NCI-H460 (cell line): Measurements from ENCODE around the gene TM4SF20. TPM values are rescaled to one million over a fixed set of nuclear protein-coding genes. Genes with fewer than 3 reads are reported as not detected.

Experiments
- DNase-seq: peaks from one replicate; pipeline ENCODE4 v3.0.0-alpha.2; 2016; ENCODE audit warnings: low read depth; ENCODE audit errors: extremely low read depth
- total RNA-seq: library from RNA; depleted of rRNA; stranded (reverse); fragments of >200 nt; shearing (Covaris generic); gene quantifications from 2 replicates; pipeline ENCODE4 v1.2.3, GENCODE V29; 2014; rRNA removed

The TM4SF20 gene
- total RNA-seq, 1 experiment from 2014 or later: 0.99 TPM

DNA sequence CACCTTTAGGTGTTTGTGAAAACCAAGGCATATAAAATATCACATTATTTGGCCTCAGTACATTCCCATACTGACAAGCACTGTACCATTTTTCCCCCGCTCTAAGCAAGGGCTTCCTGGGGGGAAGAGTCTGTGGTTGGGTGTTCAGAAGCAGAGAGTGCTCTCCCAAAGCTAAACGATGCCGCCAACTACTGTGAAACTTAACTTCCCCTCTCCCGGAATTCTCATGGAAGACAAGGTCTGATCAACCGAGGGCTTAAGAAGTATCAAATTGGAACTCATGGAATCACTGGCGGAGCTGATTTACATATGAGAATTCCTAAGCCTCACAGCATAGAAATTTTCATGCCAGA is 54.5 kb downstream of the TM4SF20 start:
- no peak for DNase-seq

- DNase-seq: no peak
These were observed 55.3 kb downstream of the TM4SF20 start for GRCh38 chr2:227323818-227324217.

DNA sequence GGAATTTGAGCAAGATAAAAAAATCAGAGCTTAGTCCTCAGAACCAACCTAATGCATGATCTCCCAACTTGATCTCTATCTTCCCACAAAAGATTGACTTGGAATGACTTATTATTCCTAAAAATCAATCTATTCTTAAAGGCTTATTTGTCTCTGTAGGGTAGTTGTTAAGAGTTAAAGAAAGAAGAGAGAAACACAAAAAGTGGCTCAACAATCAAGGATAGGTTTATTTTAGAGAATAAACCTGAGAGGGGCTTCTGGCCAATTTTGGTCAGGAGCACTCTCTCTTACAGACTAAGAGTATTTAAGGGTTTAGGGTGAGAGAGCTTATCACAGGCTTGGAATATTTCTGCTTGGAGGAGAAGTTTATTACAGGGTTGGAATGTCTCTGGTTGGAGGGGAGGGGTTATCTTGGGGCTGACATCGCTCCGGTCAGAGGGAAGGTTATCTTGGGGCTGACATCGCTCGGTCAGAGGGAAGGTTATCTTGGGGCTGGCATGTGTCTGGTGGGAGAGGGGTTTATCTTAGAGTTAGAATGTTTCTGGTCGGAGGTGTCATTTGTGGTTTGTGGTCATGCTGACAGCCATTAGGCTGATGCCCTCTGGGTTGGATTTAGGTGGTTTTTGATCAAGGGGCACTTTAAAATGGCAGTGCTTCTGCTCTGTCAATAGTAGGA is 56.4 kb downstream of the TM4SF20 start:
- no peak for DNase-seq

DNA sequence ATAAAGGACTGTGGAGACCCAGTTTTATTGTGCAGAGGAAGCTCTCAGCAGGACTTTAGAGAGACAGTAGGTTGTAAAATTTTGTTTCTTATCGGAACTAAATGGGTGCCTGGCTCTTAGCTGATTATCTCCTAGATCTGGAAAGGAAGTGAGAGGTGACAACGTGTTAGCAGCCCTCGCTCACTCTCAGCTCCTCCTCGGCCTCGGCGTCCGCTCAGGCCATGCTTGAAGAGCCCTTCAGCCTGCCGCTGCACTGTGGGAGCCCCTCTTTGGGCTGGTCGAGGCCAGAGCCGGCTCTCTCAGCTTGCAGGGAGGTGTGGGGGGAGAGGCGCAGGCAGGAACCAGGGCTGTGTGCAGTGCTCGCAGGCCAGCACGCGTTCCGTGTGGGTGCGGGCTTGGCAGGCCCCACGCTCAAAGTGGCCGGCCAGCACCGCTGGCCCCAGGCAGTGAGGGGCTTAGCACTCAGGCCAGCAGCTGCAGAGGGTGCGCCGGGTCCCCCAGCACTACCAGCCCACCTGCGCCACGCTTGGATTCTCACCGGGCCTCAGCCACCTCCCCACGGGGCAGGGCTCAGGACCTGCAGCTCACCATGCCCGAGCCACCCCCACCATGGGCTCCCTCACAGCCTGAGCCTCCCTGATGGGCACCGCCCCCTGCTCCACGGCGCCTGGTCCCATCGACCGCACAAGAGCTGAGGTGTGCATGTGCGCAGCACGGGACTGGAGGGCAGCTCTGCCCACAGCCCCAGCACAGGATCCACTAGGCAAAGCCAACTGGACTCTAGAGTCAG is 58.6 kb downstream of the TM4SF20 start:
- DNase-seq: no peak

DNA sequence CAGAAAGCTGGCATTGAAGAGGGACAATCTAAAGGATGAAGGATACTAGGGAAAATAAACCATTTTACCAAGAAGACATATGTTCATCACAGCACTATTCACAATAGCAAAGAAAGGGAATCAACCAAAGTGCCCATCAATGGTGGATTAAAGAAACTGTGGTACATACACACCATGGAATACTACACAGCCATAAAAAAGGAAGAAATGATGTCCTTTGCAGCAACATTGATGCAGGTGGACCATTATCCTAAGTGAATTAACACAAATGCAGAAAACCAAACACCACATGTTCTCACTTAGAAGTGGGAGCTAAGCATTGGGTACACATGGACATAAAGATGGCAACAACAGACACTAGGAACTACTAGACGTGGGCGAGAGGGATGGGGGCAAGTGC is 61.3 kb downstream of the TM4SF20 start:
- DNase-seq: no peak

DNA sequence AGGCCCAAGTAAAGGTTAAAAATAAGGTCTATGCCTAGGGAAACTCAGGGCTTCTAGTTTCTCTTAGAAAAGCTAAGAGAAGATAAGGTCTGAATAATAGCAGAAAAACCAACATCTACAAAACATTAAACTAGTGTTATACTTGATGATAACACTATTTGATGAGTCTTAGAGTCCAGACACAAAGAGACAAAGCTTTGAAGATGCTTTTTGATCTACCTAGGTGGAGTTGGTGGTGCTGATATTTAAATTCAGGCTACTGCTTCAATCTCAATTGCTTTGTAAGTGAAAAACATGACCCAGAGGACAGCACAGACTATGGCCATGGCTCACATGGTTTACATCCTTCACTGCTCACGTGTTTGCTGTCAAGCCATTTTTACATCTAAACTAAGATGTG is 65.8 kb downstream of the TM4SF20 start:
- no peak for DNase-seq

GRCh38 chr2:227312579-227312978 is 66.5 kb downstream of the TM4SF20 start:
- DNase-seq: no peak

Other genes starting within 250 kb of the TM4SF20 start
- 6.6 and 8.0 TPM in 2 replicates for gene COL4A4, start 215.1 kb downstream of the TM4SF20 start, total RNA-seq
- 4.0 and 5.5 TPM in 2 replicates for gene COL4A3, start 214.7 kb downstream of the TM4SF20 start, total RNA-seq
- gene MFF, start 54.1 kb downstream of the TM4SF20 start, total RNA-seq: 785 and 851 TPM in 2 replicates
- gene SCYGR1, start 8.6 kb upstream of the TM4SF20 start, total RNA-seq: not detected in 2 replicates
- 191 and 213 TPM in 2 replicates for gene AGFG1, start 92.8 kb upstream of the TM4SF20 start, total RNA-seq
- gene SCYGR2, start 219.6 kb upstream of the TM4SF20 start, total RNA-seq: not detected in 2 replicates
- not detected in 2 replicates for gene SCYGR3, start 235.5 kb upstream of the TM4SF20 start, total RNA-seq
- 0.10 and 0.14 TPM in 2 replicates for gene SCYGR4, start 238.2 kb upstream of the TM4SF20 start, total RNA-seq